ENCODE measurements around the gene CORO2A.

DNA sequence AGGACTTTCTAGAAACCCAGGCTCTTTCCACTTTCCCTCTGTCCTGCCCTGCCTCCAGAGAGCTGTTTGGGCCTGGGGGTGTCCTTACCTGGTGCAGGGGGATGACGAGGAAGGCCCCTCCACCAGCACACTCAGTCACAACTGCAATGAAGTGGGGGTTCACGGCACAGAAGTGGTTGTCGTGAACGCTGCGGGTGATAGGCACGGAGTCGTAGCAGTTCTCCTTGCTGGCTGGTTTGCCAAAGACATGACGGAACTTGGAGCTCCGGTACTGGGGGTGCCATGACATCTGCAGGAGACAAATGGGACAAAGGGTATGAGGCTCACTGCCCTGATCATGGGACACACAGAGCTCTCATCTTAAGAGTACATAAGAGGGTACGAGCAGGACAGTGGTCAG lies 35.1 kb downstream of the CORO2A start:
- TF ChIP-seq EZH2 (IDR thresholded peaks at IDR 0.05; ENCODE audit: low read depth) (no peak), CTCF (conservative IDR thresholded peaks at IDR 0.05) (no peak)
